TTC549 (cell line): ENCODE data around the gene TIMM29.
A peak's percentile ranks its signal among the peaks of the same experiment; 100 is the strongest.
"Not testable (repeated sequence)": the region's sequence is repeated elsewhere in the genome, so short reads cannot be mapped to it uniquely, and the experiment has no call there.

Experiments used
- FAIRE-seq: peaks from 2 replicates; lab custom pipeline; 2012; peaks lifted over from hg19 to GRCh38; lab: Jason Lieb, UNC

Gene TIMM29

GRCh38 chr19:10912619-10913018, 16.0 kb upstream of the TIMM29 start:
- no peak for FAIRE-seq

- FAIRE-seq = no peak
Observed at GRCh38 chr19:10913716-10914340, 14.8 kb upstream of the TIMM29 start.

DNA sequence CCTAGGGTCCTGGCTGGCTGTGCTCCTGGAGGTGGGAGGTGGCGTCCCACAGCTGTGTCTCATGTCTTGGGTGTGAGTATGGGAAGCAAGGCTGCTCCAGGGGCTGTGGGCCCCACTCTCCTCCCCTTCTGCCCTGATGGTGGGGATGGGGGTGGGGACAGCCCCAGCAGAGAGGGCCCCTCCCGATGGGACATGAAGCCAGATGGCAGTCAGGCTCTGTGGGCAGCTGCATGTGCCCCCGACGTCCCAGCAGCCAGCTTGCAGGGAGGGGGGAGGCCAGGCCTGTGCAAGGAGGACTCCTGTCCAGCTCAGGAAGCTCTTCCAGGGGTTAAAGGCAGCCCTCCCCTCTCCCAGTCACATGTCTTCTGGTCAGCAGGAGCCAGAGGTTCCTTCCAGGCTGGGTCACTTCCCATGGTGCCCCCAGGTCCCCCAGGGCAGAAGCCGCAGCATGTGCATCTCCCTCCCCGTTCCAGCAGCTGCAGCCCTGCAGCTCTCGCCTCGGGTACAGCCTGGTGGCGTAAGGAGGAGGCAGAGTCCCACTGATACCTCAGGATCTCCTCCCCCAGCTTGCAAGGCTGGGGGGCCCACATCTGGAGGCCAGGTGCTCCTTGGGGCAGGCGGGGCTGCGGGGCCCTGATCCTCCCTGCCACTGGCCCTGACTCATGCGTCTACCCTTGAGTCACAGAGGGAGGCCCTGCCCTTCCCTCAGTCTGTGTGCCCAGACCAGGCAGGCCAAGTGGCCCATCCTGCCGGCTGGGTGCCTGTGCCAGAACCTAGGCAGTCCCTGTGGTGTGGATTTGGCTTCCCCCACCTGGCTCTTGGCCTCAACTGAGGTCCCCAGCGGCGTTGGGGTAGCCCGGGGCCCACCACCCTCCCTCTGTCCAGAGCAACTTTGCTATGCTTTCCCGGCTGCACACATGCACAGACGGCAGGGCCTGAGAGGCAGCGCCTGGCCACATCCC, 13.2 kb upstream of the TIMM29 start:
- no peak for FAIRE-seq

DNA sequence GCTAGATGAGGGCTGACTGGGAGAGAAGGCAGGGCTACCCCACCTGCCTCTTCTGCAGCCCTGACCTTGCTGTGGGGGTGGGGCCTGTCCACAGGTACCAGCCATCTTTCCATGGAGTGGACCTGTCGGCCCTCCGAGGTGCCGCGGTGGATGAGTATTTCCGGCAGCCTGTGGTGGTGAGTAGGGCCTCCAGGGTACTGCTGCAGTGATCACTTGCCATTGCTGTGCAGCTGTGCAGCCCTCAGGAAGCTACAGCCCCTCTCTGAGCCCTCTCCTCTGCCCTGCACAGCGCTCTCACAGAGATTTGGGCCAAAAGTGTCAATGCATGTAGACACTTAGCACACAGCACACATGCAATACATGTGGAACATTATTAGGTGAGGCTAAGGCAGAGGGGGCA, 12.0 kb upstream of the TIMM29 start:
- no peak for FAIRE-seq

GRCh38 chr19:10918359-10918758, 10.3 kb upstream of the TIMM29 start:
- no peak for FAIRE-seq

GRCh38 chr19:10919352-10920287, 9.0 kb upstream of the TIMM29 start:
- no peak for FAIRE-seq

- FAIRE-seq = no peak
Observed at GRCh38 chr19:10920288-10920655, 8.3 kb upstream of the TIMM29 start.

GRCh38 chr19:10920781-10921180, 7.8 kb upstream of the TIMM29 start:
- no peak for FAIRE-seq

GRCh38 chr19:10921199-10921909, 7.3 kb upstream of the TIMM29 start:
- no peak for FAIRE-seq

DNA sequence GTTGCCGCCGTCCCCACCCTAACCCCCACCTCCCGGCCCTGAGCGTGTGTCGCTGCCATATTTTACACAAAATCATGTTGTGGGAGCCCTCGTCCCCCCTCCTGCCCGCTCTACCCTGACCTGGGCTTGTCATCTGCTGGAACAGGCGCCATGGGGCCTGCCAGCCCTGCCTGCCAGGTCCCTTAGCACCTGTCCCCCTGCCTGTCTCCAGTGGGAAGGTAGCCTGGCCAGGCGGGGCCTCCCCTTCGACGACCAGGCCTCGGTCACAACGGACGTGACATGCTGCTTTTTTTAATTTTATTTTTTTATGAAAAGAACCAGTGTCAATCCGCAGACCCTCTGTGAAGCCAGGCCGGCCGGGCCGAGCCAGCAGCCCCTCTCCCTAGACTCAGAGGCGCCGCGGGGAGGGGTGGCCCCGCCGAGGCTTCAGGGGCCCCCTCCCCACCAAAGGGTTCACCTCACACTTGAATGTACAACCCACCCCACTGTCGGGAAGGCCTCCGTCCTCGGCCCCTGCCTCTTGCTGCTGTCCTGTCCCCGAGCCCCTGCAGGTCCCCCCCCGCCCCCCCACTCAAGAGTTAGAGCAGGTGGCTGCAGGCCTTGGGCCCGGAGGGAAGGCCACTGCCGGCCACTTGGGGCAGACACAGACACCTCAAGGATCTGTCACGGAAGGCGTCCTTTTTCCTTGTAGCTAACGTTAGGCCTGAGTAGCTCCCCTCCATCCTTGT, 6.5 kb upstream of the TIMM29 start:
- FAIRE-seq = no peak

GRCh38 chr19:10922638-10923014, 6.0 kb upstream of the TIMM29 start:
- no peak for FAIRE-seq

- FAIRE-seq = no peak
Observed at GRCh38 chr19:10923260-10924112, 5.1 kb upstream of the TIMM29 start.

GRCh38 chr19:10924597-10924996, 4.0 kb upstream of the TIMM29 start:
- FAIRE-seq = no peak

- no peak for FAIRE-seq
Observed at GRCh38 chr19:10927730-10928562, 665 bp upstream of the TIMM29 start.

DNA sequence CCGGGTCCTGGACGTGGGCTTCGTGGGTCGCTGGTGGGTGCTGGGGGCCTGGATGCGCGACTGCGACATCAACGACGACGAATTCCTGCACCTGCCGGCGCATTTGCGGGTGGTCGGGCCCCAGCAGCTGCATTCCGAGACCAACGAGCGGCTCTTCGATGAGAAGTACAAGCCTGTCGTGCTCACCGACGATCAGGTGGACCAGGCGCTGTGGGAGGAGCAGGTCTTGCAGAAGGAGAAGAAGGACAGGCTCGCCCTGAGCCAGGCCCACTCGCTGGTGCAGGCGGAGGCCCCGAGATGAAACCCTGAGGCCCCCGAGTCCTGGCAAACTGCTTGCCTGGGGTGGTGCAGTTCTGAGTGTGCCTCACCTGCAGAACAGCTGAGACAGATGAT, 787 bp downstream of the TIMM29 start:
- no peak for FAIRE-seq

- no peak for FAIRE-seq
Observed at GRCh38 chr19:10935371-10936059, 6.9 kb downstream of the TIMM29 start.

DNA sequence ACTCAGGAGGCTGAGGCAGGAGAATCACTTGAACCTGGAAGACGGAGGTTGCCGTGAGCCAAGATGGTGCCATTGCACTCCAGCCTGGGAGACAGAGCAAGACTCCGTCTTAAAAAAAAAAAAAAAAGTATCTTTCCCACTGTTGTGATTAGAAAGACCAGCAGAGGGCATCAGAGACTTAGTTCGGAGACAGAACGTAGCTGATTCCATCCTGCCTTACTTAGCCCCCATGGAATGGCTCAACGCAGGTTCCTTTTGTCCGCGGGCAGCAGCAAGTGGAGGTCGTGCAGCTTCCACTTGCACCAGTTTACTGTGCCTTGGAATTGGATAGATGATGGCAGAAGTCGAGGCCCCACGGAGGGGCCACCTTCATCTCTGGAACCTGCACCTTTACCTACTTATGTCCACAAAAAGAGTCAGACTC, 8.1 kb downstream of the TIMM29 start:
- peak; percentile 3 for FAIRE-seq

DNA sequence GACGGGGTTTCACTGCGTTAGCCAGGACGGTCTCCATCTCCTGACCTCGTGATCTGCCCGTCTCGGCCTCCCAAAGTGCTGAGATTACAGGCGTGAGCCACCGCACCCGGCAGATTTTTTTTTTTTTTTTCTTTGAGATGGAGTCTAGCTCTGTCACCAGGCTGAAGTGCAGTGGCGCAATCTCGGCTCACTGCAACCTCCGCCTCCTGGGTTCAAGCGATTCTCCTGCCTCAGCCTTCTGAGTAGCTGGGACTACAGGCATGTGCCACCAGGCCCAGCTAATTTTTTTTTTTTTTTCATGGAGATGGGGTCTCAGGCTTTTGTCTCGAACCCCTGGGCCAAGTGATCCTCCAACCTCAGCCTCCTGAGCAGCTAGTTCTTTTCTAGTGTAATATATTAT, 13.0 kb downstream of the TIMM29 start:
- not testable (repeated sequence) for FAIRE-seq

GRCh38 chr19:10943412-10943811, 14.8 kb downstream of the TIMM29 start:
- not testable (repeated sequence) for FAIRE-seq
